H1 (cell line): ENCODE data around the gene FUT6. TPM values are rescaled to one million over a fixed set of nuclear protein-coding genes. Genes with fewer than 3 reads are reported as not detected.

Experiments
- CBX8 ChIP-seq: fragments of 300-800, 300-1000 bp; sonication (generic); IDR thresholded peaks from 2 replicates; pipeline ENCODE4 v1.7.1; 2016; ENCODE audit warnings: low read depth, low read length, borderline replicate concordance
- CHD1 ChIP-seq: IDR thresholded peaks from 2 replicates; pipeline ENCODE4 v1.6.1; 2012; ENCODE audit warnings: low read depth, low read length, improper control_type of control experiment
- GTF2F1 ChIP-seq: IDR thresholded peaks from 2 replicates; pipeline ENCODE4 v1.6.1; 2012; ENCODE audit warnings: low read depth, low read length, improper control_type of control experiment, borderline replicate concordance
- HDAC2 ChIP-seq, 2 experiments: fragments of 300-600 bp in 1 of 2; sonication (generic) in 1 of 2; IDR thresholded peaks; 2 replicates each; pipeline ENCODE4 v1.6.1; 2011 to 2012; ENCODE audit warnings: low read depth in 2 of 2, low read length in 2 of 2, mild to moderate bottlenecking in 2 of 2, moderate library complexity in 2 of 2, borderline replicate concordance in 1 of 2, inconsistent platforms in 1 of 2
- HDAC6 ChIP-seq: IDR thresholded peaks from one replicate; pipeline ENCODE4 v1.7.1; 2012; ENCODE audit warnings: low read depth, mild to moderate bottlenecking, inconsistent platforms, low read length, moderate library complexity
- KDM1A ChIP-seq: fragments of 200-600, 300-600 bp; sonication (generic); IDR thresholded peaks from 2 replicates; pipeline ENCODE4 v1.7.1; 2016; ENCODE audit warnings: mild to moderate bottlenecking, low read length, borderline replicate concordance
- MAFK ChIP-seq: IDR thresholded peaks from 2 replicates; pipeline ENCODE4 v1.6.1; 2012; ENCODE audit warnings: low read depth, mild to moderate bottlenecking, improper control_type of control experiment, low read length
- NRF1 ChIP-seq: IDR thresholded peaks from 2 replicates; pipeline ENCODE4 v1.6.1; 2011; ENCODE audit warnings: mild to moderate bottlenecking, low read depth, low read length, improper control_type of control experiment
- PHF8 ChIP-seq: fragments of 200-600 bp; sonication (generic); conservative IDR thresholded peaks from 2 replicates; pipeline ENCODE4 v1.7.1; 2012; ENCODE audit warnings: low read depth, mild to moderate bottlenecking, inconsistent platforms, low read length, moderate library complexity
- POLR2A ChIP-seq, 2 experiments: IDR thresholded peaks; 1 replicate in 1 of 2; 2 replicates in 1 of 2; pipeline ENCODE4 v1.6.1; 2011; ENCODE audit warnings: low read depth in 2 of 2, low read length in 2 of 2, mild to moderate bottlenecking in 2 of 2; ENCODE audit errors: control extremely low read depth in 1 of 2
- POU5F1 ChIP-seq: IDR thresholded peaks from 2 replicates; pipeline ENCODE4 v1.6.1; 2011; ENCODE audit warnings: low read depth, mild to moderate bottlenecking, low read length, moderate library complexity
- RAD21 ChIP-seq, 2 experiments: IDR thresholded peaks in 1 of 2; conservative IDR thresholded peaks in 1 of 2; 2 replicates each; pipeline ENCODE4 v1.6.1; 2011; ENCODE audit warnings: low read depth in 2 of 2, low read length in 2 of 2, improper control_type of control experiment in 1 of 2, inconsistent platforms in 1 of 2, mild to moderate bottlenecking in 1 of 2, moderate library complexity in 1 of 2
- RNF2 ChIP-seq: fragments of 200-900, 300-1000 bp; sonication (generic); IDR thresholded peaks from 2 replicates; pipeline ENCODE4 v1.7.1; 2016; ENCODE audit warnings: borderline replicate concordance, low read depth, mild to moderate bottlenecking, antibody characterized with exemption, low read length; ENCODE audit not compliant: poor library complexity, severe bottlenecking; ENCODE audit errors: missing control alignments
- SAP30 ChIP-seq: fragments of 300-600 bp; sonication (generic); IDR thresholded peaks from 2 replicates; pipeline ENCODE4 v1.7.1; 2012; ENCODE audit warnings: low read length, moderate library complexity, mild to moderate bottlenecking, inconsistent platforms; ENCODE audit not compliant: insufficient read depth, insufficient replicate concordance
- SUZ12 ChIP-seq: fragments of 200-600 bp; sonication (generic); IDR thresholded peaks from 2 replicates; pipeline ENCODE4 v1.6.1; 2012; ENCODE audit warnings: mild to moderate bottlenecking, inconsistent platforms, low read length, moderate library complexity, mixed read lengths
- YY1 ChIP-seq: IDR thresholded peaks from 2 replicates; pipeline ENCODE4 v1.6.1; 2011; ENCODE audit warnings: low read depth, mild to moderate bottlenecking, low read length
- polyA plus RNA-seq, 7 experiments: library from polyadenylated mRNA; depleted of rRNA in 3 of 7; stranded (reverse) in 5 of 7; unstranded in 2 of 7; fragments of >200 nt in 5 of 7; fragments of 200-250 nt in 2 of 7; gene quantifications; 1 replicate in 5 of 7; 2 replicates in 1 of 7; 4 replicates in 1 of 7; pipeline versions ENCODE4 v1.2.1 to v1.2.3, GENCODE V29; 2011 to 2013; ENCODE audit warnings: missing spikeins in 2 of 7, mixed read lengths in 2 of 7
- total RNA-seq: library from RNA; stranded (reverse); fragmentation: NEBNext Ultra II Directional; extraction: Animal tissue kit (Norgen Biotek cat#: 25700); gene quantifications from 2 replicates; pipeline ENCODE4 v1.2.1, GENCODE V29; 2021
- TF ChIP-seq, protein P1 (sequence below): IDR thresholded peaks from 2 replicates; pipeline ENCODE4 v1.6.1; 2012; ENCODE audit warnings: low read length, inconsistent platforms
- TF ChIP-seq, protein P2 (sequence below): IDR thresholded peaks from 2 replicates; pipeline ENCODE4 v1.6.1; 2011; ENCODE audit warnings: low read depth, mild to moderate bottlenecking, low read length; ENCODE audit not compliant: insufficient read depth
- TF ChIP-seq, protein P3 (sequence below): IDR thresholded peaks from 2 replicates; pipeline ENCODE4 v1.6.1; 2012; ENCODE audit warnings: inconsistent platforms

The FUT6 gene
- total and polyA plus RNA-seq, 2 of the 8 experiments (the other 6 are each of a cell fraction or from before 2014, with no cell fraction given) = not detected

DNA sequence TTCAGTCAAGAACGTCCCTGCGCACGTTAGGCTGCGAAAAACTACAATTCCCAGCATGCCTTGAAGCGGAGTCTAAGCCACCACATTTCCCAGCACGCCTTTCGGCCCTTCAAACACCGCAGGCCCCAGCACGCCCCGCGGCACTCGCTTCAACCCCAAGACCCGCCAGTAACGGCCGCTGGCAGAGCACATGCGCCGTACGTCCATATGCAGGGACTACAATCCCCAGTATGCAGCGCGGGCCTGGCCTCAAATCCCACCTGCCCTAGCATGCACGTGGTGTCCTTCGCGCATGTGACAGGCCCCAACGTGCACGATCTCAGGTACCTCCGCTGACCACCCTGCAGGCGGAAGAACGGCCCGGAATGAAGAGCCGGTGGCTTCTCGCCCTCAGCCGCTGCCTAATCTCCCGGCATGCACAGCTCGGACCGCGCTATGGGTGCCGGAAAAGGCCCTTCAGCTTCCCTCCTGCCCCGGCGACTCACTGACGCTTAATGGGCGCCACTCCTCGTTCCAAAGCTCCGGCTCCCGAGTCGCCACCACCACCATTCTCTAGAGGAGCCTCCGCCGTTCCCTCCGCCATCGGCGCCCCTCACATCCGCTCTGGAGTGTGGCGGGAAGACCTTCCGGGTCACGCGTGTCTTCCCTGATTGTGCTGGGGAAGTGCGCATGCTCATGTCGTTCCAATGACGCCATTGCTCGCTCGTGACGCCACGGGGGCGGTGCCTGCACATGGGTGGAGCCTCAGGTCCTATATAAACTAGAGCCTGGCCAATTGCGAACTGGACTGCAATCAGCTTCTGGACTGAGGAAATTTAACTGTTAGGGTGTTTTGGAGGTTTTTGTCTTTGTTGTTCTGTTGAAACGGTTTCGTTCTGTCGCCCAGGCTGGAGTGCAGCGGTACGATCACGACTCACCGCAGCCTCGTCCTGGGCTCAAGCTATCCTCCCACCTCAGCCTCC lies 48.7 kb downstream of the FUT6 start, which contains the start of gene DUS3L (continued):
- TF ChIP-seq, protein P1, sequence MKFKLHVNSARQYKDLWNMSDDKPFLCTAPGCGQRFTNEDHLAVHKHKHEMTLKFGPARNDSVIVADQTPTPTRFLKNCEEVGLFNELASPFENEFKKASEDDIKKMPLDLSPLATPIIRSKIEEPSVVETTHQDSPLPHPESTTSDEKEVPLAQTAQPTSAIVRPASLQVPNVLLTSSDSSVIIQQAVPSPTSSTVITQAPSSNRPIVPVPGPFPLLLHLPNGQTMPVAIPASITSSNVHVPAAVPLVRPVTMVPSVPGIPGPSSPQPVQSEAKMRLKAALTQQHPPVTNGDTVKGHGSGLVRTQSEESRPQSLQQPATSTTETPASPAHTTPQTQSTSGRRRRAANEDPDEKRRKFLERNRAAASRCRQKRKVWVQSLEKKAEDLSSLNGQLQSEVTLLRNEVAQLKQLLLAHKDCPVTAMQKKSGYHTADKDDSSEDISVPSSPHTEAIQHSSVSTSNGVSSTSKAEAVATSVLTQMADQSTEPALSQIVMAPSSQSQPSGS = peak; percentile 78
- TF ChIP-seq HDAC6 (no peak), PHF8 (peak; percentile 95), MAFK (no peak), POU5F1 (no peak), CHD1 (no peak), KDM1A (no peak), CBX8 (no peak), YY1 (peak; percentile 51; the same call in 1 of the 2 replicates), HDAC2 (IDR thresholded peaks at IDR 0.05; ENCODE audit: borderline replicate concordance in 1 of 2, low read depth in 2 of 2, low read length in 2 of 2) (peak; percentile 57 to 96; a peak in 3 of 4 replicates), SUZ12 (no peak), RNF2 (no peak), POLR2A (IDR thresholded peaks at IDR 0.05; ENCODE audit: control extremely low read depth in 1 of 2, low read depth in 2 of 2, low read length in 2 of 2) (peak in 1 of 2 experiments; percentile 87; a peak in 2 of 3 replicates), NRF1 (peak; percentile 67), SAP30 (peak; percentile 98), GTF2F1 (0 out of 2 replicates have a peak, but pooled peaks have one; percentile 9), RAD21 (IDR thresholded peaks at IDR 0.05 in 1 of 2, conservative IDR thresholded peaks at IDR 0.05 in 1 of 2; ENCODE audit: low read depth in 2 of 2, low read length in 2 of 2) (no peak)
- TF ChIP-seq, protein P2, sequence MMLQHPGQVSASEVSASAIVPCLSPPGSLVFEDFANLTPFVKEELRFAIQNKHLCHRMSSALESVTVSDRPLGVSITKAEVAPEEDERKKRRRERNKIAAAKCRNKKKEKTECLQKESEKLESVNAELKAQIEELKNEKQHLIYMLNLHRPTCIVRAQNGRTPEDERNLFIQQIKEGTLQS = peak; percentile 89
- TF ChIP-seq, protein P3, sequence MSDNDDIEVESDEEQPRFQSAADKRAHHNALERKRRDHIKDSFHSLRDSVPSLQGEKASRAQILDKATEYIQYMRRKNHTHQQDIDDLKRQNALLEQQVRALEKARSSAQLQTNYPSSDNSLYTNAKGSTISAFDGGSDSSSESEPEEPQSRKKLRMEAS = peak; percentile 99
